ENCODE results near the gene UBALD2.
"Not testable (repeated sequence)": the region's sequence is repeated elsewhere in the genome, so short reads cannot be mapped to it uniquely, and the experiment has no call there.

The UBALD2 gene

DNA sequence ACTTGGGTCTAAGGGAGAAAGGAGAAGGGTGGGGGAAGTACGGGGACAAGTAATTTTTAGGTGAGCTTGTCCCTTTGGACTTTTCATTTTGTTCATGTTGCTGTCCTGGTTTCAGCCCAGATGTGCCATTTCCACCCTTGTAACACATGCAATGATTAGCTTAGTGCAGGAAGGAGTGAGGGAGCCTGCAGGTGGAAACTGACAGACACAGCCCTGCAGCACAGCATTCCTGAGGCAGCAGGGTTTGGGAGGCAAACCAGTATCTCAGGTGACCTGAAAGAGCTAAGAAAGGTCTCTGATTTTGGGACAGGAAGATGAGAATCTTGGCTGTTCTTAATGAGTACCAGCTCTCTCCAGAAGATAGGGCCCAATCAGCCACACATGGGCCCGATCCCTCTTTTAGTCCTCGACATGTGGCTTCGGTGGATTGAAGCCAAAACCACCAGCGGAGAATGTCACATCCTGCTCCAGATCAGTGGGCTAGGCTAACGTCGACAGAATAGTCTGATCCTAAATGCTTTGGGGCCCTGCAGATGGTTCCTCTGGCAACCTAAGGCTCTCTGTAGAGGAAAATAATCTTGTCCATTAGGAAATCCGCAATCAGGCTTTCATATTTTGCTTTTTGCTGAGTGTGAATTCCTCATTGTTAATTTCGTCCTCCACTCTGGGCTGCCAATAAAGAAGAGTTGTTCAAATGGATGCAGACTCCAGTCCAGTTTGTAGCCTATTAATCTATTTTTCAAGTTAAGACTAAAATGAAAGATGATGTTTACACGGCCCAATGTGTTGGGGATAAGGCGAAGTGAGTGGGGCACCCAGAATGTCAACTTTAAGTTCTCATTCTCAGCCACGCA is 21.1 kb upstream of the UBALD2 start:
- DNase-seq (ENCODE audit: insufficient read length, low spot score) (no peak), FAIRE-seq (peak; percentile 35)

DNA sequence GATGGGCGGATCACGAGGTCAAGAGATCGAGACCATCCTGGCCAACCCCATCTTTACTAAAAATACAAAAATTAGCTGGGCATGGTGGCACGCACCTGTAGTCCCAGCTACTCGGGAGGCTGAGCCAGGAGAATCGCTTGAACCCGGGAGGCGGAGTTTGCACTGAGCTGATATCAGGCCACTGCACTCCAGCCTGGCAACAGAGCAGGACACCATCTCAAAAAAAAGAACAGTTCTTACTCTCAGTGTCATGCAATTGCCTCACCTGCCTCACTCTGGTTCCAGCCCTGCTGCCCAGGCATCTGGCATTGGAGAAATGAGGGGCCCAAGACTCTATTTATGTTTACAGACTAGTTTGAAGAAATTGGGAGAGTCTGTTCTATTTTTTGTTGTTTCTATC is 20.4 kb upstream of the UBALD2 start:
- not testable (repeated sequence) for DNase-seq (ENCODE audit: insufficient read length, low spot score); FAIRE-seq

- peak; percentile 80 for DNase-seq (ENCODE audit: insufficient read length, low spot score)
- FAIRE-seq: peak; percentile 100
Measured at GRCh38 chr17:76246080-76247066, 18.8 kb upstream of the UBALD2 start.

GRCh38 chr17:76247304-76247703 is 17.8 kb upstream of the UBALD2 start:
- FAIRE-seq (no peak), DNase-seq (ENCODE audit: insufficient read length, low spot score) (no peak)

GRCh38 chr17:76248013-76248782 is 16.9 kb upstream of the UBALD2 start:
- DNase-seq (ENCODE audit: insufficient read length, low spot score) (no peak), FAIRE-seq (no peak)

DNA sequence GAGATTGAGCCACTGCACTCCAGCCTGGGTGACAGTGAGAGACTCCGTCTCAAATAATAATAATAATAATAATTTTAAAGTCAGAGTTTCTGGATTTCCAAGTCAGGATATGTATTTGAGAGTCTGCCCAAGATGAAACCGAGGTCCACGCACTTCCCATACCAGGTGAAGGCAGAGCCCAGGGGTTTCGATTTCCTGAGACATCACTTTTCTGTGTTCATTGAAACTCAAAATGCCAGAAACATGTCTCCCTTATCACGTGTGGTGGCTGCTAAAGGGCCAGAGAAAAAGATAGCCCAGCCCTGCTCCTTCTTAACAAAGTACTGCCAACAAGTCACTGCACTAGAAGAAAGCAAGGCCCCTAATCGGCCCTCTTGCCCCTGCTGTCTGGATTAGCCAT is 15.0 kb upstream of the UBALD2 start:
- FAIRE-seq (no peak), DNase-seq (ENCODE audit: insufficient read length, low spot score) (no peak)

DNA sequence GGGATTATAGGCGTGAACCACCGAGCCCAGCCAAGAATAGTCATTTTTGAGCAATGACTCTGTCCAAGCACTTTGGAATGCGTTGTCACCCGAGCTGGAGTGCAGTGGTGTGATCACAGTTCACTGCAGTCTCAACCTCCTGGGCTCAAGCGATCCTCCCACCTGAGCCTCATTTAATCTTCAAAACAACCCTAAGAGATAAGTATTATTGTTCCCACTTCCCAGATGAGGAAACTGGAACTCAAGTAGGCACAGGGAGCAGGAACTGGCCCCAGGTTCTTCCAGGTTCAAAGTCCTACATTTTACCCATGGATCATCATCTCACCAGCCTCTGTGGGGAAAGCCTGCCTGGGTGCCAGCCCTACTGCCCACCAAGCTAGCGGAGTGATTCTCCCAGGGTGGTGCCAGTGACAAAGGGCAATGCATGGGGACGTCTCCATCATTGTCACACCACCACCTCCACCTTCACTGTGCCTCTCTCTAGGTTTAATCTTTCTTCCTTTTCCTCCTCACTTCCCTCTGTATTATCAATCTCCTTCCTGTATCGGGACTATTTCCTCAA is 13.6 kb upstream of the UBALD2 start:
- FAIRE-seq (no peak), DNase-seq (ENCODE audit: insufficient read length, low spot score) (no peak)

DNA sequence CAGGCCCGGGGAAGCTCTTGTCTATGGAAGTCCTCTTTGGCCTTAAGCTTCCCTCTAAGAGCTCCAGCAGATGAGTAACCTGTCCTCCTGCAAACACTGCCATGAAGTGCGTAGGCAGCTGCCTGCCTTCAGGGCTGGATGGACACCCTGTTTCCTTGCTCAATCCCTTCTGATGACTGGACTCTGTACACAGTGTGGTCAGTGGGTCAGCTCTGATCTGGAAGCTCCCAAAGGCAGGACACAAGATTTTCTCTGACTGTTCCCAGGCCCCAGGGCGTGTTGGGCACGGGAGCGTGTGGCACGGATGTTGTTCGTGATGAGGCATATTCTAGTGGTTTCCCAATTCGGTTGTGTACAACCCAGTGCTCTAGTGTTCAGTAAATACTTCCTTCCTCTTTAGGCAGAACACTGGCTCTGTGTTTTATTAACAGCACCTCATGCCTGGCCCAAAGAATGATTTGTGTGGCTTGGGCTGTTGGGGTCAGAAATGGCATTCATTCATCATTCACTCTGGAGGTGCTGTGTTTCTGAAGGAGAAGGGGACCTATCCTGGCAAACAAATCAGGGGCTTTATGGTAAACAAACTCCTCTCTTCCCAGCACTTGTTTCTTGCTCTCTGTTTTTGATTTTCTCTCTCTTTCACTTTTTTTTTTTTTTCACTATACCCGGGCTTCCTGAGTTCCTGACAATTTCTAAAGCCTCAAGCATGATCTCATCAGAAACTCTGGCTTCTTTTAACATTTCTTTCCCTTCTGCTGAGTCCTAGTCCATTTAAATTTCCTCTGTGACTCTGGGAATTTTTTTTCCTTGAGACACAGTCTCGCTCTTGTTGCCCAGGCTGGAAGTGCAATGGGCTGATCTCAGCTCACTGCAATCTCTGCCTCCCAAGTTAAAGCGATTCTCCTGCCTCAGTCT is 12.9 kb upstream of the UBALD2 start:
- peak; percentile 82 for FAIRE-seq
- DNase-seq (ENCODE audit: insufficient read length, low spot score): no peak

GRCh38 chr17:76252967-76253766 is 12.0 kb upstream of the UBALD2 start:
- peak; percentile 28 for FAIRE-seq
- DNase-seq (ENCODE audit: insufficient read length, low spot score): not testable (repeated sequence)

- DNase-seq (ENCODE audit: insufficient read length, low spot score): no peak
Measured at GRCh38 chr17:76253841-76254240, 11.3 kb upstream of the UBALD2 start.

DNA sequence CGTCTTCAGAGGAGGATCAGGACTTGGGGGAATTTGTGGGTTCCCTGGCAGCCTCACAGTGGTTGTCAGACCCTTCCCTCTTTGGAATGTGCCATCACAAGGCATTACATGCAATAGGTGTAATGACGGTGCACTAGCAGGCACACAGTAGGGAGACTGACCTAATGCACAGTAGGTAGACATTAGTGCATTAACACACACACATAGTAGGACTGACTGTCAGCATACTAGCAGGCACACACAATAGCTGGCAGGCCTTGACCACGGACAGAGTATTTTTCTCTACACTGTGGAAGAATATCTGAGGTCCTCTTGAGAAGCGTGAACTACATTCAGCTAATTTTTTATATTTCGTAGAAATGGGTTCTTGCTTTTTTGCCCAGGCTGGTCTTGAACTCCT is 10.9 kb upstream of the UBALD2 start:
- no peak for FAIRE-seq
- no peak for DNase-seq (ENCODE audit: insufficient read length, low spot score)

More at GRCh38 chr17:76253841-76254240, 11.3 kb upstream of the UBALD2 start:
- FAIRE-seq: no peak

GRCh38 chr17:76255801-76256429 is 9.2 kb upstream of the UBALD2 start:
- DNase-seq (ENCODE audit: insufficient read length, low spot score) (no peak), FAIRE-seq (no peak)

- DNase-seq (ENCODE audit: insufficient read length, low spot score); FAIRE-seq: not testable (repeated sequence)
Measured at GRCh38 chr17:76256430-76257050, 8.6 kb upstream of the UBALD2 start.

DNA sequence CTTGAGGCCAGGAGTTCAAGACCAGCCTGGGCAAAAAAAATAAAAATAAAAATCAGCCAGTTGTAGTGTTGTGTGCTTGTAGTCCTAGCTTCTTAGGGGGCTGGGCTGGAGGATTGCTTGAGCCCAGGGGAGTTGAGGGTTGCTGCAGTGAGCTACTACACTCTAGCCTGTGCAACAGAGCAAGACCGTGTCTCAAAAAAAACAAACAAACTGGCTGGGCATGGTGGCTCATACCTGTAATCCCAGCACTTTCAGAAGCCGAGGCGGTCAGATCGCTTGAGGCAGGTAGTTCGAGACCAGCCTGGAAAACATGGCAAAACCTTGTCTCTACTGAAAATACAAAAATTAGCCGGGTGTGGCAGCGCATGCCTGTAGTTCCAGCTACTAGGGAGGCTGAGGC is 4.9 kb upstream of the UBALD2 start:
- FAIRE-seq (peak; percentile 77), DNase-seq (ENCODE audit: insufficient read length, low spot score) (no peak)

- peak; percentile 35 for FAIRE-seq
- DNase-seq (ENCODE audit: insufficient read length, low spot score): no peak
Measured at GRCh38 chr17:76260669-76261068, 4.5 kb upstream of the UBALD2 start.

DNA sequence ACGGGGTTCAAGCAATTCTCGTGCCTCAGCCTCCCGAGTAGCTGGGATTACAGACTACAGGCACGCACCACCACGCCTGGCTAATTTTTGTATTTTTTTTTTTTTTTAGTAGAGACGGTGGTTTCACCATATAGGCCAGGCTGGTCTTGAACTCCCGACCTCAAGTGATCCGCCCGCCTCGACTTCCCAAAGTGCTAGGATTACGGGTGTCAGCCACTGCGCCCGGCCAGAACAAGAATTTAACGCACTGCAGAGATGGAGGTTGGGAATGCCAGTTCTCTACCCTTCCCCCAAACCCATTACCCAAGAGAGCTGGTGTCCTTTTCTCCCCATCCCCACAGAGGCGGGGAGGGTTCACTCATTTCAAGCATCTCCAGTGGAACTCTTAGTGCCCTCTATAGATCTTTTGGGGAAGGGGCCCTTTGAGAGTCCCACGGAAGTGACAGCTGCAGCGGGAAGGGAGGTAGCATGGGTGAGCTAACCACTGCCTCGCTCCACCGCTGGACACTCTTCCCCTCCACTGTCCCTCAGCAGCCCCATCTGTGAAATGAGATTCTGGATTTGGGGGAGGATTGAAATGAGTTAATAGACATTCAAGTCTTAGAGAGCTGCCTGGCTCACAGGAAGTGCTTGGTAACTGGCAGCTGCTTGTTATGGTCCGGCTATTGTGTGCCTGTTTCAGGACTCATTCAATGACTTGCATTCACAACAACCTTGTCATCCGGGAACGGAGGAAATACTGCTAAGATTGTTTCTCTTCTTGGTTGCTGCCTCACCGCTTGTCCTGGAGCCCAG is 3.5 kb upstream of the UBALD2 start:
- peak; percentile 97 for FAIRE-seq
- DNase-seq (ENCODE audit: insufficient read length, low spot score): no peak

All from GM19239 (cell line).